ENCODE data around the gene CHRDL2. TPM values are rescaled to one million over a fixed set of nuclear protein-coding genes. Genes with fewer than 3 reads are reported as not detected.
"Not testable (repeated sequence)": the region's sequence is repeated elsewhere in the genome, so short reads cannot be mapped to it uniquely, and the experiment has no call there.

Gene CHRDL2, protein sequence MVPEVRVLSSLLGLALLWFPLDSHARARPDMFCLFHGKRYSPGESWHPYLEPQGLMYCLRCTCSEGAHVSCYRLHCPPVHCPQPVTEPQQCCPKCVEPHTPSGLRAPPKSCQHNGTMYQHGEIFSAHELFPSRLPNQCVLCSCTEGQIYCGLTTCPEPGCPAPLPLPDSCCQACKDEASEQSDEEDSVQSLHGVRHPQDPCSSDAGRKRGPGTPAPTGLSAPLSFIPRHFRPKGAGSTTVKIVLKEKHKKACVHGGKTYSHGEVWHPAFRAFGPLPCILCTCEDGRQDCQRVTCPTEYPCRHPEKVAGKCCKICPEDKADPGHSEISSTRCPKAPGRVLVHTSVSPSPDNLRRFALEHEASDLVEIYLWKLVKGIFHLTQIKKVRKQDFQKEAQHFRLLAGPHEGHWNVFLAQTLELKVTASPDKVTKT
- total RNA-seq (2014; rRNA removed; shearing (Covaris generic); ENCODE audit: low replicate concordance), result not detected in 2 replicates

DNA sequence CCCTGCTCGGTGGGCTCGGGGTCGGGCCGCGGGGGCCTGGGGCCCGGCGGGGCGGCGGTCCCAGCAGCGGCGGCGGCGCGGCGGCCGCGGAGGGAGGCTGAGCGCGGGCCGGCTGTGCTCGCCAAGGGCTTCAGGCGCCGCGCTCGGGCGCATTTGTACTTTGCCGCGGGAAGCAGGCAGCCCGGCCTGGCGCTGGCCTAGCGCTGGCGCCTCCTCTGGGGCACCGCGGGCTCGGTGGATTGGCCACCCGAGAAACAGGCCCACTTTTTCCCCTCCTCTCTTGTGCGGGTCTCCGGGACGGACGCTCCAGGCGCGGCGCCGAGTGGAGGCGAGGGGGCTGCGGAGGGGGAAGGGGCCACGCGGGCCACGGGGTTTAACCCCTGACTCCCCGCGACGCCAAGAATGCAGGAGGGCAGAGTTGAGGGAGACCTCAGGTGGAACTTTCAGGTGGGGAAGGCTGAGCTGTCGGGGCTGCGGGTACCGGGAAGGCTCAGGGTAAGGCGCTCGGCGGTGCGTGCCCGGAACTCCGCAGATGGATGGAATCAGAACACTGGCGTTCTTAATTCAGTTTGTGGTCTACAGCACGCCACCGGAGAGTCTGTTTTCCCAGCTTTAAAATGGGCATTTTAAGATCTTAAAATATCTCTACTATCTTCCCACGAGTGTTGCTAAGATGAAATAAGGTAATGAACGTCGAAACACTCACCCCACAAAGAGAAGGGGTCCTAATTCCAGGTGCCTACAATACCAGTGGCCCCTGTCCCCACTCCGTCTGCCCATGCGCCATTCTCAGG, at the start of gene CHRDL2:
Gene CHRDL2 (minus strand): TSS at position 126 of the 794 bp plus-strand sequence. CDS start 538 bp downstream, outside the sequence.
- no peaks in the 10 kb centered on the region for H3K9me3 ChIP-seq
- peak; percentile 47 for DNase-seq
- no peaks in the 10 kb centered on the region for H3K36me3 ChIP-seq
- H3K4me3 ChIP-seq, result peak within 1 kb of the TSS; percentile 27; the same call in 1 of the 2 replicates
- no peaks in the 10 kb centered on the region; the same call in 1 of the 2 replicates for H3K27me3 ChIP-seq

DNA sequence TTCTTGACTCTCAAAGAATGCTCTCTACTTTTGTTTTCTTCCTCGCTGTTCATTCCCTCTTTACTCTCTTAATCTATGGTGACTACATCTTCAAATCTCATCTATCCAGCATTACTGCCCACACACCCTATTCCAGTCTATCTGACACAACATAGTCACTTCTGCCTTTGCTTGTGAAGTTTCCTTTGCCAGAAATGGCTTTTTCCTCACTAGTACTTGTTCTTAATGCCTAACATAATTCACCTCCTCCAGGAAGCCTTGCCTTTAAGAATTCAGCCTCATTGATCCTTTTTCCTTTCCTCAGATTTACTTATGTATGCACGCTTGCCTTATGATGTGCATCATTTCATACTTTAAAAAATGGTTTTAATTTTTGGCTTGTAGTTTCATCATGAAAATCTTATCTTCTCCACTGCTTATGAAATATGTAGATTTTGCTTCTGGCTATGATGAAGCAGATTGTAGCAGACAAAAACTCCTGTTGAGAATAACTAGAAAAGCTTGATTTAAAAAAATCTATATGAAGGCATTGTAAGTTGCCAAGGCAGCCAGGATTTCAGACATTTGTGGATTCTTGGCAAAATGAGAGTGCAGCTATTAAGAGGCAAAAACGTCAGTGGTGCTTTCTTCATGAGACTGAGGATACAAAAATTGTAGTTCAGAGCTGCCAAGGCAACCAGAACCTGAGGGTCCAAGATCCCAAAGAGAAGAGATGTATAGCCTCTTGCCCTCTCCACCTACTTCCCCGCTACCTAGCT, 49.2 kb upstream of the CHRDL2 start:
- Histone ChIP-seq H3K27me3 (no peaks in the 10 kb centered on the region), H3K36me3 (no peaks in the 10 kb centered on the region; the same call in 1 of the 2 replicates), H3K4me3 (no peak overlapping the region), H3K9me3 (no peaks in the 10 kb centered on the region)
- DNase-seq, result no peak

DNA sequence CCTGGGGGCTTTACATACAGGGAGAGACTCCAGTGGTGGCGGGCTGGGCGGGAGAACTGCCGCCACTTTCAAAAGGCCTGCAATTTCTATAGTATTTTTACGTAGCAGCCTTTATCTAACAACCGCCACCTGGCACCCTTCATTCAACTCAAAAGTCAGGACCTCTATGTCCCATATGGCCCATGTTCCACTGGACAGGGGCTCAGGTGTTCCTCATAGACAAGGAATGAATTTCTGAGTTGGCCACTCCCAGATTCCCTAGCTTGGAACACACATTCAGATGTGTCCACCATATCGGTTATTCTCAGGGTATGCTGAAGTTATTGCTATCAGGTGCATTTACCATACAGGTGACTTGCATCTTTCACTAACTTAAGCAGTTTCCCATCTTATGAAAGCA, 47.4 kb upstream of the CHRDL2 start:
- Histone ChIP-seq H3K9me3 (no peaks in the 10 kb centered on the region), H3K27me3 (no peaks in the 10 kb centered on the region), H3K36me3 (no peaks in the 10 kb centered on the region; the same call in 1 of the 2 replicates), H3K4me3 (no peak overlapping the region)
- no peak for DNase-seq

DNA sequence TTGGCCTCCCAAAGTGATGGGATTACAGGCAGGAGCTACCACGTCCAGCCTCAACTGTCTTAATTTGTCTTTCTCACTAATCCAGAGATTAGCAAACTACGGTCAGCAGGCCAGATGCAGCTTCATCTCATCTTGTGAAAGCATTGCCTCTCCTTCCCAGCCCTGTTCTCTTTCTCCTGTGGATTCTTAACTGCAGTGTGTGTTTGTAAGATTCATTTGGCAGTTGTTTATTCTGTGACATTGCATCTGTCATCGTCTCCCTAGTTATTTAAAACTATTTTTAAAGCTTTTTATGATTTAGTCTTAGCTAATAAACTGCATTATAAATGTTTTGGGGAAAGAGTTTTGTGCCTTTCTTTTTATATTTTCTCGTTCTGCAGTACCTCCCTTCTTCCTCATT, 46.7 kb upstream of the CHRDL2 start:
- H3K9me3 ChIP-seq, result no peaks in the 10 kb centered on the region
- H3K36me3 ChIP-seq, result no peaks in the 10 kb centered on the region; the same call in 1 of the 2 replicates
- H3K27me3 ChIP-seq, result no peaks in the 10 kb centered on the region
- H3K4me3 ChIP-seq, result no peak overlapping the region
- no peak for DNase-seq

DNA sequence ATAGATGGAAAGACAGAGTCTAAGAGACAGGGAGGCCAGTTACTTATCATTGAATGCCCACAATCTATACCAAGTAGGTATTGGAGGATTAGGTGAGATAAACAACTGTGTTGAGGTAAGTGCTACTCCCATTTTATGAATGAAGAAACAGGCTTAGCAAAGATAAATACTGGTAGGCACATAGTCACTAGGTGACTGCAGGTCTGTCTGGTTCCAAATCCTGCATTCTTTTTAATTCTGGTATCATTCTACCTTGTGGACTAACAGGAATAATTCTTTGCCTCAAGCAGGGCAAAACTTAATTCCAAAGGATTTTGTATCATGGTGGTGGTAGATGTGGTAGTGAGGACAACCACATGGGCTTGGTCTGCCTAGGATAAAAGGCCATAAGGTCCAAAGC, 45.8 kb upstream of the CHRDL2 start:
- H3K9me3 ChIP-seq, result no peaks in the 10 kb centered on the region
- H3K4me3 ChIP-seq, result no peak overlapping the region
- no peak for DNase-seq
- H3K36me3 ChIP-seq, result no peaks in the 10 kb centered on the region; the same call in 1 of the 2 replicates
- no peaks in the 10 kb centered on the region for H3K27me3 ChIP-seq

DNA sequence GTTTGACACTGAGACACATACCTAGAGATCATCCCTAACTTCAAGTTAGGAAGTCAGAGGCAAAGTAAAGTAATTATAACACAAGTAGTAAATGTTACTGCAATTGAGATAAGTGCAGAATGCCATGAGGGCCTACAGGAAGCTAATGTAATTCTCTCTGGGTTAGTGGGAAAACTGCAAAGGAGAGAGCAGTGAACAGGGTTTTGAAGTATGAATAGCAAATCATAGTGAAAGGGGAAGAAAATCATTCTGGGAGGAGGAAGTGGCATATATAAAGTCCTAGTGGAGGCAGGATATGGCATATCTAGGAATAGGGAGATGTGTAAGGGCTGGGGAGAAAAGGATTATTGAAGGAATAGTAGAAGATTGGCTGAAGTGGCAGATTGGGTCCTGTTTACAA, 45.3 kb upstream of the CHRDL2 start:
- Histone ChIP-seq H3K36me3 (no peaks in the 10 kb centered on the region; the same call in 1 of the 2 replicates), H3K4me3 (no peak overlapping the region), H3K27me3 (no peaks in the 10 kb centered on the region), H3K9me3 (no peaks in the 10 kb centered on the region)
- no peak for DNase-seq

DNA sequence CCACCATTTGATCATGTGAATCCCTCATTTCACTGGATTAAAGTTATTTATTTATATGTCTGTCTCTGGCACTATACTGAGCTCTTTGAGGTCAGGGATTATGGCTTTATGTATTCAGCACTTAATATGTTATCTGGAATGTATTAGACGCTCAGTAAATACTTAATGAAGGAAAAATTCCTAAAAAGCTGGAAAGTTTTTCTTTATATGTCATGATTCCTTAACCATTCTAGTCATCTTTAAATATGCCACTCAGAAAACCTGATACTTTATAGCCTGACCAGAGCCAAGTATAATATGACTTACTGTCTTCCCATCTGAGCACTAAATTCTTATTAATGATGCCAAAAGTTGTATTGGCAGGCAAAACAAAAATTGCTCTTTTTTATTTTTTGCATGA, 44.5 kb upstream of the CHRDL2 start:
- H3K27me3 ChIP-seq, result no peaks in the 10 kb centered on the region
- no peaks in the 10 kb centered on the region for H3K9me3 ChIP-seq
- H3K36me3 ChIP-seq, result no peaks in the 10 kb centered on the region
- no peak overlapping the region for H3K4me3 ChIP-seq
- DNase-seq, result no peak

DNA sequence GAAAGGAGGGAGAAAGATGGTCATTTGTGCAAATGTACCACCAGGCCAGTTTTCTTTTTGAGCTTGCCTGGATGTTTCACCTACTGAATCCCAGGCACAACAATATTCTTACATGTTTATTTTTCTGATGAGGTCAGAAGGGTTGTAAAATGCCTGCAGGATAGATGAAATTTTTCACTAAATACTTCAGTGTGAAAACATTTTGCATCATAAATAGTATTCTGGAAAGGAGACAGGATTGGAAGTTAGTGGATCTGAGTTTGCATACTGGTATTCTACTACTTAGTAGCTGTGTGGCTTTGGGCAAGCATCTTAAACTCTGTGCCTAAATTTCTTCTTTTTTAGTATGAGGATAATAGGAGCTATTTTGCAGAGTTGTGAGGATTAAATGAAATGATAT, 42.2 kb upstream of the CHRDL2 start:
- Histone ChIP-seq H3K36me3 (no peaks in the 10 kb centered on the region), H3K27me3 (no peaks in the 10 kb centered on the region), H3K9me3 (no peaks in the 10 kb centered on the region), H3K4me3 (no peak overlapping the region)
- no peak for DNase-seq

DNA sequence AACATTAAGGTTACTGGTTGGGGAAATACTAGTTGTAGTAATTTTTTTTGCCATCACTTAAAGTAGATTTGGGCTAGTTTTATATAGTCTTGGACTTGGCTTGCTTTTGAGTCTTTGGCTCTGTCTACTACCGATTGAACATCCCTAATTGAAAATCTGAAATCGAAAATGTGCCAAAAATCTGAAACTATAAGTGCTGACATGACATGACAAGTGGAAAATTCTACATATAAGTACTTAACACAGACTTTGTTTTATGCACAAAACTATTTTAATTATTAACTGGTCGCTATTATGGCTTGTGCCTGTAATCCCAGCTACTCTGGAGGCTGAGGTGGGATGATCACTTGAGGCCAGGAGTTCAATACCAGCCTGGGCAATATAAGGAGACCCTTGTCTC, 39.9 kb upstream of the CHRDL2 start:
- no peak for DNase-seq
- no peaks in the 10 kb centered on the region for H3K9me3 ChIP-seq
- no peaks in the 10 kb centered on the region for H3K27me3 ChIP-seq
- H3K36me3 ChIP-seq, result no peaks in the 10 kb centered on the region; the same call in 1 of the 2 replicates
- no peak overlapping the region for H3K4me3 ChIP-seq

DNA sequence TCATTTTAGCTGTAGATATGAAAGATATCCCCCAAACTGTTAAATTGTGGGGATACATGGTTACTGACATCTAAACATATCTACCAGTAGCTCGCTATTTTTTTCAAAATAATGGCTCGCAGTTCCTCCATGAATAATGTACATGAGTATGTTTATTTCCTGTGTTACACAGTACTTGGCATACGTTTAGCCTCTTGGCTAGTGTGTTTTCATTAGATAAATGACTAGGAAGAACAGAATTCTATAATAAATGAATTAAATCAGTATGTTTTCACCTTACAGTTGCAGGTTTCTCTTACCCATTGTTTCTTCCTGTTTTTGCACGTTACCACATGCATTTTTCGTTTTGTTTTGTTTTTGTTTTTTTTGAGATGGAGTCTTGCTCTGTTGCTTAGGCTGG, 39.2 kb upstream of the CHRDL2 start:
- Histone ChIP-seq H3K36me3 (no peaks in the 10 kb centered on the region; the same call in 1 of the 2 replicates), H3K9me3 (no peaks in the 10 kb centered on the region), H3K4me3 (no peak overlapping the region), H3K27me3 (no peaks in the 10 kb centered on the region)
- DNase-seq, result no peak

DNA sequence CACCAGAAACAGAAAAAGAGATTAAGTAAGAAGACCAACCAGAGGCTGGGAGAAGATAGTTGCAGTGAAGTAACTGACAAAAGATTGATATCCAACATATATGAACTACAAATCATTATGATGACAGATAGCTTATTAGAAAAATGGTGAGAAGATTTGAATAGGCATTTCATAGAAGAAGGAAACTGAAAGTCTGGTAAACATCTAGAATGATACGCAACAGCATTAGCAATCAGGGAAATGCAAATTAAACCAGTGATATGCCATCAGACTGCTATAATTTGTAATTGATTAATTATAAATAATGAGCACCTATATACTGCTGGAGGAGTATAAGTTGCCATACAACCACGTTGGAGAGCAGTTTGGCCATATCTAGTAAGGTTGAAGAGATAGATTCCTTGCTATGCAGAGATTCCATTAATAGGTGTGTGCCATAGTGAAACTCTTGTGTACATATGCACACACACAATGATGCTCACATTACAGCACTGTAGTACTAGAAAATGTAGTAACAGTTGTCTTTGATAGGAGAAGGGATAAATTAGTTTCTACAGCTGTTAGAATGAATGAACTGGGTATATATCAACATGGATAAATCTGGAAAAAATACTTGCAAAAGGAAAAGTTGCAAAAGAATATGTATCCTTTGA, 38.0 kb upstream of the CHRDL2 start:
- no peaks in the 10 kb centered on the region for H3K27me3 ChIP-seq
- no peak for DNase-seq
- H3K36me3 ChIP-seq, result peaks cover 7% of the 10 kb centered on the region; the same call in 1 of the 2 replicates

DNA sequence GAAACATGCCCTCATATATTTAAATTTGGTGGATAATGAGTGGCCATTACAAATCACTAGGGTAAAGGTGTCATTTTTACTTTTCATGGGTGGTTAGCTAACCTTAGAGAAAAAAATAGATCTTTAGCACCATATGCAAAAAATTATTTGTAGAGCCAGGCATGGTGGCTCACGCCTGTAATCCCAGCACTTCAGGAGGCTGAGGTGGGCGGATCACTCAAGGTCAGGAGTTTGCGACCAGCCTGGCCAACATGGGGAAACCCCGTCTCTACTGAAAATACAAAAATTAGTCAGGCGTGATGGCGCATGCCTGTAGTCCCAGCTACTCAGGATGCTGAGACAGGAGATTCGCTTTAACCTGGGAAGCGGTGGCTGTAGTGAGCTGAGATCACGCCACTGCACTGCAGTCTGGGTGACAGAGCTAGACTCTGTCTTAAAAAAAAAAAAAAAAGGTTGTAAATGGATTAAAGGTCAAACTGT, 37.0 kb upstream of the CHRDL2 start:
- peaks cover 13% of the 10 kb centered on the region for H3K36me3 ChIP-seq
- not testable (repeated sequence) for H3K9me3 ChIP-seq, DNase-seq, H3K27me3 ChIP-seq, H3K4me3 ChIP-seq

More for the DNA sequence above, 38.0 kb upstream of the CHRDL2 start:
- Histone ChIP-seq H3K9me3 (no peaks in the 10 kb centered on the region), H3K4me3 (no peak overlapping the region)

DNA sequence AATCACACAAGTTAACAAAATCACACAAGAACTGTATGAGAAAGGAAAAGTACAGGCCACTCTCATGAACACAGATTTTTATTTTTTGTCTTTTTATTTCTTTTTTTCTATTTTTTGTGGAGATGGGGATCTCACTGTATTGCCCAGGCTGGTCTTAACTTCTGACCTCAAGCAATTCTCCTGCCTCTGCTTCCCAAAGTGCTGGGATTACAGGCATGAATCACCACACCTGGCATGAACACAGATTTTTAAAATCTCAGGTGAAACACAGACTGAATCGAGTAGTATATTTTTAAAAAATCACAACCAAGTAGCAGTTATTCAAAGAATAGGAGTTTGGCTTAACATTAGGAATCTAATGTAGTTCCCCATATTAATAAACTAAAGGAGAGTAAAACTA, 35.7 kb upstream of the CHRDL2 start:
- Histone ChIP-seq H3K36me3 (peaks cover 22% of the 10 kb centered on the region), H3K27me3 (no peaks in the 10 kb centered on the region), H3K9me3 (no peaks in the 10 kb centered on the region; the same call in 1 of the 2 replicates), H3K4me3 (no peak overlapping the region)
- no peak for DNase-seq

DNA sequence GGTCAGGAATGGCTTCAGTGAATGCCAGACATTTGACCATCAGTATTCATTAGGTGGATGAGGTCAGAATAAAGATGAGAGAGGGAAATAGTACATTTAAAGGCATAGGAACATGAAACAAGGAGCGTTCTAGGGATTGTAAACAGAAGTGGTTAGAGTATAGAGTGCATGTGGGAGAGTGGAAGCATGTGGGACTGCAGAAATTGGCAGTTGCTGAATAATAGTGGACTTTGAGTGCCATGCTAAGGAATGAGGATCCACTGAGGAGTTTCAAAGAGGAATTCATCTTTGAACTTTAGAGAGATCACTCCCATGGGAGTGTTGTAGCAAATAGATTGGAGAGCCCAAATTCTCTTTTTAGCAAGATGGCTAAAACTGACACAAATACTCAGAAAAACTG, 25.3 kb upstream of the CHRDL2 start:
- Histone ChIP-seq H3K9me3 (peaks cover 4% of the 10 kb centered on the region; the same call in 1 of the 2 replicates), H3K27me3 (no peaks in the 10 kb centered on the region), H3K4me3 (no peak overlapping the region), H3K36me3 (peaks cover 11% of the 10 kb centered on the region)
- no peak for DNase-seq

DNA sequence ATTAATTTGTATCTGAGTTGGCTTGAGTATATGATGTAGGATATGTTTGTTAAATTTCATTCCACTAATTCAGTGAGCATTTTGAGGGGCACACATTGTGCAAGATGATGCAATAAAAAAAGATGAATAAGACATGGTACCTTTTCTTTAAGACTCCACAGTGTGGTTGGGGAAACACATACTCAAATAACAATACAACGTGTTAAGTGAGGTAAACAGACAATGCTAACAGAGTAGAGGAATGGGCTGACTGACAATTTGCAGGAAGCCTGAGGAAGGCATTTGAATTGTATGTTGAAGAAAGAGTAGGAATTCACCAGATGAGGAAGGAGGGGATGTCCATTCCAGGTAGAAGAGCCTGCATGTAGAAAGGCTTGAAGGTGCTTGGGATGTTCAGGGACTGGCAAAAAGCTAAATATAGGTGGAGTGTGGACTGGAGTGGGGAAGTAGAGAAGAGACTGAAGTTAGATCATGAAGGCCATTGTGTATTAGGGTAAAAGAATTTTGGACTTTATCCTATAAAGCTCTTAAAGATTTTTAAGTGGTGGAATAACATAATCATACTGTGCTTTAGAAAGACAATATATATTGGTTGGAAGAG, 24.3 kb upstream of the CHRDL2 start:
- peaks cover 11% of the 10 kb centered on the region for H3K36me3 ChIP-seq
- no peak for DNase-seq

More for the DNA sequence above, 24.3 kb upstream of the CHRDL2 start:
- Histone ChIP-seq H3K4me3 (no peak overlapping the region), H3K9me3 (peaks cover 2% of the 10 kb centered on the region; the same call in 1 of the 2 replicates), H3K27me3 (no peaks in the 10 kb centered on the region)
